ENCODE measurements around the gene GNGT2.

Gene GNGT2

GRCh38 chr17:49223168-49223516, 12.8 kb upstream of the GNGT2 start:
- Histone ChIP-seq H3K27ac (ENCODE audit: low read depth in 2 of 2, low read length in 2 of 2) (no peak overlapping the region), H3K4me1 (ENCODE audit: control insufficient read depth in 2 of 2, insufficient read depth in 2 of 2, low read length in 2 of 2) (peaks cover 15 to 16% of the 10 kb centered on the region in 2 donors), H3K9me3 (ENCODE audit: control insufficient read depth in 2 of 2, low read length in 2 of 2) (no peaks in the 10 kb centered on the region), H3K4me3 (ENCODE audit: low read length in 2 of 2) (no peak overlapping the region), H3K27me3 (ENCODE audit: control insufficient read depth in 2 of 2, insufficient read depth in 2 of 2, low read length in 2 of 2) (peaks cover 36% of the 10 kb centered on the region in 2 donors), H3K36me3 (ENCODE audit: control insufficient read depth in 2 of 2, insufficient read depth in 2 of 2, low read length in 2 of 2) (no peaks in the 10 kb centered on the region), H3K9ac (ENCODE audit: low read depth in 1 of 2, low read length in 2 of 2) (peak overlapping the region in 1 of 2 donors; percentile 9)

- Histone ChIP-seq H3K27me3 (ENCODE audit: control insufficient read depth in 2 of 2, insufficient read depth in 2 of 2, low read length in 2 of 2) (peaks cover 17 to 18% of the 10 kb centered on the region in 2 donors), H3K9ac (ENCODE audit: low read depth in 1 of 2, low read length in 2 of 2) (no peak overlapping the region), H3K27ac (ENCODE audit: low read depth in 2 of 2, low read length in 2 of 2) (peak overlapping the region in 1 of 2 donors; percentile 72), H3K36me3 (ENCODE audit: control insufficient read depth in 2 of 2, insufficient read depth in 2 of 2, low read length in 2 of 2) (no peaks in the 10 kb centered on the region), H3K4me1 (ENCODE audit: control insufficient read depth in 2 of 2, insufficient read depth in 2 of 2, low read length in 2 of 2) (peaks cover 29 to 32% of the 10 kb centered on the region in 2 donors), H3K9me3 (ENCODE audit: control insufficient read depth in 2 of 2, low read length in 2 of 2) (no peaks in the 10 kb centered on the region), H3K4me3 (ENCODE audit: low read length in 2 of 2) (no peak overlapping the region)
These were observed 9.6 kb upstream of the GNGT2 start for GRCh38 chr17:49219987-49220386.

GRCh38 chr17:49218941-49219913, 8.9 kb upstream of the GNGT2 start:
- peaks cover 26 to 30% of the 10 kb centered on the region in 2 donors for H3K4me1 ChIP-seq (ENCODE audit: control insufficient read depth in 2 of 2, insufficient read depth in 2 of 2, low read length in 2 of 2)
- H3K4me3 ChIP-seq (ENCODE audit: low read length in 2 of 2) = no peak overlapping the region
- no peak overlapping the region for H3K9ac ChIP-seq (ENCODE audit: low read depth in 1 of 2, low read length in 2 of 2)
- no peaks in the 10 kb centered on the region for H3K36me3 ChIP-seq (ENCODE audit: control insufficient read depth in 2 of 2, insufficient read depth in 2 of 2, low read length in 2 of 2)
- peaks cover 10 to 11% of the 10 kb centered on the region in 2 donors for H3K27me3 ChIP-seq (ENCODE audit: control insufficient read depth in 2 of 2, insufficient read depth in 2 of 2, low read length in 2 of 2)
- H3K9me3 ChIP-seq (ENCODE audit: control insufficient read depth in 2 of 2, low read length in 2 of 2) = no peaks in the 10 kb centered on the region
- peak overlapping the region in 1 of 2 donors; percentile 72 for H3K27ac ChIP-seq (ENCODE audit: low read depth in 2 of 2, low read length in 2 of 2)

GRCh38 chr17:49217651-49218413, 7.5 kb upstream of the GNGT2 start:
- H3K27me3 ChIP-seq (ENCODE audit: control insufficient read depth in 2 of 2, insufficient read depth in 2 of 2, low read length in 2 of 2) = peaks cover 0 to 2% of the 10 kb centered on the region in 2 donors
- peaks cover 17 to 20% of the 10 kb centered on the region in 2 donors for H3K4me1 ChIP-seq (ENCODE audit: control insufficient read depth in 2 of 2, insufficient read depth in 2 of 2, low read length in 2 of 2)
- no peaks in the 10 kb centered on the region for H3K9me3 ChIP-seq (ENCODE audit: control insufficient read depth in 2 of 2, low read length in 2 of 2)
- H3K27ac ChIP-seq (ENCODE audit: low read depth in 2 of 2, low read length in 2 of 2) = peak overlapping the region; percentile 9 to 58
- no peaks in the 10 kb centered on the region for H3K36me3 ChIP-seq (ENCODE audit: control insufficient read depth in 2 of 2, insufficient read depth in 2 of 2, low read length in 2 of 2)
- no peak overlapping the region for H3K4me3 ChIP-seq (ENCODE audit: low read length in 2 of 2)
- H3K9ac ChIP-seq (ENCODE audit: low read depth in 1 of 2, low read length in 2 of 2) = no peak overlapping the region

- Histone ChIP-seq H3K36me3 (ENCODE audit: control insufficient read depth in 2 of 2, insufficient read depth in 2 of 2, low read length in 2 of 2) (no peaks in the 10 kb centered on the region), H3K4me3 (ENCODE audit: low read length in 2 of 2) (no peak overlapping the region), H3K4me1 (ENCODE audit: control insufficient read depth in 2 of 2, insufficient read depth in 2 of 2, low read length in 2 of 2) (peaks cover 17 to 23% of the 10 kb centered on the region in 2 donors), H3K9me3 (ENCODE audit: control insufficient read depth in 2 of 2, low read length in 2 of 2) (no peaks in the 10 kb centered on the region), H3K27ac (ENCODE audit: low read depth in 2 of 2, low read length in 2 of 2) (peak overlapping the region in 1 of 2 donors; percentile 70), H3K9ac (ENCODE audit: low read depth in 1 of 2, low read length in 2 of 2) (no peak overlapping the region), H3K27me3 (ENCODE audit: control insufficient read depth in 2 of 2, insufficient read depth in 2 of 2, low read length in 2 of 2) (no peaks in the 10 kb centered on the region)
These were observed 6.7 kb upstream of the GNGT2 start for GRCh38 chr17:49216953-49217650.

GRCh38 chr17:49216482-49216881, 6.1 kb upstream of the GNGT2 start:
- no peaks in the 10 kb centered on the region for H3K36me3 ChIP-seq (ENCODE audit: control insufficient read depth in 2 of 2, insufficient read depth in 2 of 2, low read length in 2 of 2)
- H3K4me1 ChIP-seq (ENCODE audit: control insufficient read depth in 2 of 2, insufficient read depth in 2 of 2, low read length in 2 of 2) = peaks cover 17 to 23% of the 10 kb centered on the region in 2 donors
- H3K4me3 ChIP-seq (ENCODE audit: low read length in 2 of 2) = peak overlapping the region in 1 of 2 donors; percentile 4
- peak overlapping the region; percentile 50 to 70 for H3K27ac ChIP-seq (ENCODE audit: low read depth in 2 of 2, low read length in 2 of 2)
- H3K27me3 ChIP-seq (ENCODE audit: control insufficient read depth in 2 of 2, insufficient read depth in 2 of 2, low read length in 2 of 2) = no peaks in the 10 kb centered on the region
- no peaks in the 10 kb centered on the region for H3K9me3 ChIP-seq (ENCODE audit: control insufficient read depth in 2 of 2, low read length in 2 of 2)
- no peak overlapping the region for H3K9ac ChIP-seq (ENCODE audit: low read depth in 1 of 2, low read length in 2 of 2)

GRCh38 chr17:49214676-49215360, 4.4 kb upstream of the GNGT2 start:
- Histone ChIP-seq H3K27ac (ENCODE audit: low read depth in 2 of 2, low read length in 2 of 2) (peak overlapping the region; percentile 2 to 19), H3K36me3 (ENCODE audit: control insufficient read depth in 2 of 2, insufficient read depth in 2 of 2, low read length in 2 of 2) (no peaks in the 10 kb centered on the region), H3K27me3 (ENCODE audit: control insufficient read depth in 2 of 2, insufficient read depth in 2 of 2, low read length in 2 of 2) (no peaks in the 10 kb centered on the region), H3K9ac (ENCODE audit: low read depth in 1 of 2, low read length in 2 of 2) (no peak overlapping the region), H3K4me3 (ENCODE audit: low read length in 2 of 2) (peak overlapping the region in 1 of 2 donors; percentile 22), H3K4me1 (ENCODE audit: control insufficient read depth in 2 of 2, insufficient read depth in 2 of 2, low read length in 2 of 2) (peaks cover 19 to 23% of the 10 kb centered on the region in 2 donors), H3K9me3 (ENCODE audit: control insufficient read depth in 2 of 2, low read length in 2 of 2) (no peaks in the 10 kb centered on the region)

GRCh38 chr17:49213847-49214246, 3.5 kb upstream of the GNGT2 start:
- peaks cover 26 to 30% of the 10 kb centered on the region in 2 donors for H3K4me1 ChIP-seq (ENCODE audit: control insufficient read depth in 2 of 2, insufficient read depth in 2 of 2, low read length in 2 of 2)
- H3K27ac ChIP-seq (ENCODE audit: low read depth in 2 of 2, low read length in 2 of 2) = peak overlapping the region in 1 of 2 donors; percentile 24
- no peak overlapping the region for H3K9ac ChIP-seq (ENCODE audit: low read depth in 1 of 2, low read length in 2 of 2)

GRCh38 chr17:49213399-49213798, 3.0 kb upstream of the GNGT2 start:
- peaks cover 26 to 30% of the 10 kb centered on the region in 2 donors for H3K4me1 ChIP-seq (ENCODE audit: control insufficient read depth in 2 of 2, insufficient read depth in 2 of 2, low read length in 2 of 2)
- peak overlapping the region in 1 of 2 donors; percentile 24 for H3K27ac ChIP-seq (ENCODE audit: low read depth in 2 of 2, low read length in 2 of 2)
- H3K9ac ChIP-seq (ENCODE audit: low read depth in 1 of 2, low read length in 2 of 2) = no peak overlapping the region
- H3K4me3 ChIP-seq (ENCODE audit: low read length in 2 of 2) = peak overlapping the region; percentile 2 to 45
- H3K27me3 ChIP-seq (ENCODE audit: control insufficient read depth in 2 of 2, insufficient read depth in 2 of 2, low read length in 2 of 2) = no peaks in the 10 kb centered on the region
- no peaks in the 10 kb centered on the region for H3K36me3 ChIP-seq (ENCODE audit: control insufficient read depth in 2 of 2, insufficient read depth in 2 of 2, low read length in 2 of 2)
- H3K9me3 ChIP-seq (ENCODE audit: control insufficient read depth in 2 of 2, low read length in 2 of 2) = no peaks in the 10 kb centered on the region

More at GRCh38 chr17:49213847-49214246, 3.5 kb upstream of the GNGT2 start:
- no peaks in the 10 kb centered on the region for H3K27me3 ChIP-seq (ENCODE audit: control insufficient read depth in 2 of 2, insufficient read depth in 2 of 2, low read length in 2 of 2)
- peak overlapping the region; percentile 2 to 45 for H3K4me3 ChIP-seq (ENCODE audit: low read length in 2 of 2)
- no peaks in the 10 kb centered on the region for H3K9me3 ChIP-seq (ENCODE audit: control insufficient read depth in 2 of 2, low read length in 2 of 2)
- H3K36me3 ChIP-seq (ENCODE audit: control insufficient read depth in 2 of 2, insufficient read depth in 2 of 2, low read length in 2 of 2) = no peaks in the 10 kb centered on the region

Data from mucosa of rectum (tissue), 2 donors.